T-helper 2 cell (primary cell): Measurements from ENCODE around the gene STARD10.

Experiments
- DNase-seq, 5 experiments: peaks; one replicate each; pipeline versions ENCODE4 v3.0.0 to v3.0.0-alpha.2; 2012 to 2022

The STARD10 gene

GRCh38 chr11:72704783-72705265, 89.0 kb downstream of the STARD10 start:
- no peak for DNase-seq
